AG04450 (cell line): ENCODE results near the gene FOXO3. TPM values are rescaled to one million over a fixed set of nuclear protein-coding genes. Genes with fewer than 3 reads are reported as not detected.

ENCODE experiments used
- CTCF ChIA-PET: fragments of 300-600, 350-600 bp; formaldehyde crosslinking; extraction: SDS; loops from one replicate; lab custom pipeline; 2022; ENCODE audit warnings: antibody characterized with exemption, inconsistent platforms; lab: Charles Lee
- POLR2A ChIA-PET: fragments of 350-600 bp; formaldehyde crosslinking; extraction: SDS; loops from one replicate; lab custom pipeline; 2021; ENCODE audit warnings: antibody characterized with exemption, inconsistent platforms; lab: Yijun Ruan, JAX
- DNase-seq: peaks from one replicate; pipeline ENCODE4 v3.0.0-alpha.2; 2011; ENCODE audit warnings: low read depth, low spot score
- H3K27ac ChIP-seq: one replicate; pipeline ENCODE4 v1.5.1; 2012; ENCODE audit warnings: low read depth, low read length, control low read depth
- H3K27me3 ChIP-seq: one replicate; pipeline ENCODE4 v1.6.0; 2012; ENCODE audit warnings: low read length; ENCODE audit not compliant: control insufficient read depth, insufficient read depth
- H3K4me3 ChIP-seq: 2 replicates; pipeline ENCODE4 v1.5.1; 2011; ENCODE audit warnings: mild to moderate bottlenecking, low read depth, low read length, control low read depth
- H3K9me3 ChIP-seq: 2 replicates; pipeline ENCODE4 v1.5.1; 2012; ENCODE audit warnings: low read length; ENCODE audit not compliant: control insufficient read depth, insufficient read depth
- CTCF ChIP-seq: IDR thresholded peaks from 2 replicates; pipeline ENCODE4 v1.5.1; 2011; ENCODE audit warnings: low read depth, low read length, control low read depth, inconsistent platforms
- polyA plus RNA-seq: library from polyadenylated mRNA; depleted of rRNA; stranded (reverse); fragments of >200 nt; gene quantifications from 2 replicates; pipeline ENCODE4 v1.2.3, GENCODE V29; 2011

Gene FOXO3
- polyA plus RNA-seq, 1 experiment: 32.7 TPM

GRCh38 chr6:108710030-108710429 is 149.3 kb downstream of the FOXO3 start:
- Histone ChIP-seq H3K9me3 (no peaks in the 10 kb centered on the region), H3K27me3 (no peaks in the 10 kb centered on the region), H3K27ac (no peak overlapping the region), H3K4me3 (no peak overlapping the region)
- no peak for DNase-seq
- no peak for TF ChIP-seq CTCF
- ChIA-PET CTCF (no interaction called here), POLR2A (interaction anchor here (0.6 kb wide), 1 partner anchor 26 kb away, joined by 4 read pairs; no protein-coding TSS in a partner anchor)

- Histone ChIP-seq H3K27ac (no peak overlapping the region), H3K9me3 (no peaks in the 10 kb centered on the region), H3K4me3 (no peak overlapping the region), H3K27me3 (no peaks in the 10 kb centered on the region)
- ChIA-PET CTCF (no interaction called here), POLR2A (no interaction called here)
- DNase-seq: no peak
- TF ChIP-seq CTCF: no peak
Measured at GRCh38 chr6:108710551-108710950, 149.8 kb downstream of the FOXO3 start.

GRCh38 chr6:108711071-108711470 is 150.4 kb downstream of the FOXO3 start:
- no peaks in the 10 kb centered on the region for H3K9me3 ChIP-seq
- DNase-seq: no peak
- no peak overlapping the region for H3K27ac ChIP-seq
- ChIA-PET CTCF (no interaction called here), POLR2A (no interaction called here)
- H3K27me3 ChIP-seq: no peaks in the 10 kb centered on the region
- TF ChIP-seq CTCF: no peak
- no peak overlapping the region for H3K4me3 ChIP-seq

GRCh38 chr6:108711826-108712225 is 151.1 kb downstream of the FOXO3 start:
- POLR2A ChIA-PET: no interaction called here
- TF ChIP-seq CTCF: no peak
- CTCF ChIA-PET: no interaction called here
- no peaks in the 10 kb centered on the region; the same call in 1 of the 2 replicates for H3K9me3 ChIP-seq
- no peaks in the 10 kb centered on the region for H3K27me3 ChIP-seq
- DNase-seq: no peak
- H3K4me3 ChIP-seq: no peak overlapping the region
- no peak overlapping the region for H3K27ac ChIP-seq

- H3K27me3 ChIP-seq: no peaks in the 10 kb centered on the region
- POLR2A ChIA-PET: no interaction called here
- H3K4me3 ChIP-seq: no peak overlapping the region
- no peak overlapping the region for H3K27ac ChIP-seq
- no peaks in the 10 kb centered on the region; the same call in 1 of the 2 replicates for H3K9me3 ChIP-seq
- CTCF ChIA-PET: no interaction called here
- DNase-seq: no peak
- TF ChIP-seq CTCF: no peak
Measured at GRCh38 chr6:108712946-108713345, 152.2 kb downstream of the FOXO3 start.
